A673 (cell line): ENCODE results near the gene GLB1L2. TPM values are rescaled to one million over a fixed set of nuclear protein-coding genes. Genes with fewer than 3 reads are reported as not detected.

Experiments
- BruUV-seq: library from RNA; stranded (reverse); fragments of 400-500 nt; replicated peaks from 2 replicates; lab custom pipeline; 2021; lab: Mats Ljungman, UMichigan
- CTCF ChIA-PET: fragments of 300-600 bp; sonication (Branson Sonifier 250); formaldehyde crosslinking; loops from one replicate; lab custom pipeline; 2022; ENCODE audit warnings: antibody characterized with exemption; lab: Charles Lee
- POLR2A ChIA-PET: fragments of 300-600 bp; sonication (Branson Sonifier 250); formaldehyde crosslinking; loops from one replicate; lab custom pipeline; 2022; ENCODE audit warnings: antibody characterized with exemption; ENCODE audit not compliant: low non-redundant PET; lab: Charles Lee
- DNase-seq: peaks from one replicate; pipeline ENCODE4 v3.0.0-alpha.2; 2015; ENCODE audit warnings: low spot score
- H3K27ac ChIP-seq: fragments of 200-600 bp; sonication (generic); 2 replicates; pipeline ENCODE4 v1.5.1; 2016; ENCODE audit warnings: mixed run types, low read depth, mild to moderate bottlenecking, mixed read lengths, antibody characterized with exemption, low read length; ENCODE audit not compliant: poor library complexity, severe bottlenecking
- H3K27me3 ChIP-seq: fragments of 200-600 bp; sonication (generic); replicated peaks from 2 replicates; pipeline ENCODE4 v1.6.1; 2017; ENCODE audit warnings: mixed run types, low read depth, mild to moderate bottlenecking, mixed read lengths, antibody characterized with exemption, low read length; ENCODE audit not compliant: insufficient read depth, poor library complexity
- H3K36me3 ChIP-seq: fragments of 200-600 bp; sonication (generic); 2 replicates; pipeline ENCODE4 v1.6.1; 2016; ENCODE audit warnings: mixed run types, mild to moderate bottlenecking, mixed read lengths, antibody characterized with exemption, low read length; ENCODE audit not compliant: insufficient read depth, poor library complexity, severe bottlenecking
- H3K4me1 ChIP-seq: fragments of 200-600 bp; sonication (generic); 2 replicates; pipeline ENCODE4 v1.6.1; 2017; ENCODE audit warnings: mixed run types, mild to moderate bottlenecking, mixed read lengths, antibody characterized with exemption, low read length; ENCODE audit not compliant: insufficient read depth, poor library complexity, severe bottlenecking
- H3K4me3 ChIP-seq: fragments of 200-600 bp; sonication (generic); 2 replicates; pipeline ENCODE4 v1.5.1; 2016; ENCODE audit warnings: low read depth, mixed run types, mild to moderate bottlenecking, mixed read lengths, low read length; ENCODE audit not compliant: poor library complexity, severe bottlenecking
- H3K9me3 ChIP-seq: fragments of 200-600 bp; sonication (generic); 2 replicates; pipeline ENCODE4 v1.6.1; 2016; ENCODE audit warnings: mixed run types, low read depth, mild to moderate bottlenecking, mixed read lengths, antibody characterized with exemption, low read length; ENCODE audit not compliant: poor library complexity, severe bottlenecking
- EZH2 ChIP-seq: fragments of 200-600 bp; sonication (generic); IDR thresholded peaks from 2 replicates; pipeline ENCODE4 v1.6.1; 2017; ENCODE audit warnings: borderline replicate concordance, low read depth, mild to moderate bottlenecking, mixed read lengths, antibody characterized with exemption, low read length; ENCODE audit not compliant: poor library complexity, severe bottlenecking
- intact Hi-C: fragments of 100-400 bp; cut with micrococcal nuclease; formaldehyde crosslinking; loops from one replicate; pipeline ENCODE4 v1.10.0; 2022; ENCODE audit not compliant: unreplicated experiment
- total RNA-seq: library from RNA; stranded (reverse); gene quantifications from 2 replicates; pipeline ENCODE4 v1.2.3, GENCODE V29; 2021
- TF ChIP-seq, protein P1 (sequence below): fragments of 300-800, 200-600 bp; sonication (generic); conservative IDR thresholded peaks from 2 replicates; pipeline ENCODE4 v1.5.1; 2017; ENCODE audit warnings: low read depth, mild to moderate bottlenecking, antibody characterized with exemption, low read length, moderate library complexity, mixed read lengths

The GLB1L2 gene
- total RNA-seq, 1 experiment from 2014 or later = 22.6 TPM

DNA sequence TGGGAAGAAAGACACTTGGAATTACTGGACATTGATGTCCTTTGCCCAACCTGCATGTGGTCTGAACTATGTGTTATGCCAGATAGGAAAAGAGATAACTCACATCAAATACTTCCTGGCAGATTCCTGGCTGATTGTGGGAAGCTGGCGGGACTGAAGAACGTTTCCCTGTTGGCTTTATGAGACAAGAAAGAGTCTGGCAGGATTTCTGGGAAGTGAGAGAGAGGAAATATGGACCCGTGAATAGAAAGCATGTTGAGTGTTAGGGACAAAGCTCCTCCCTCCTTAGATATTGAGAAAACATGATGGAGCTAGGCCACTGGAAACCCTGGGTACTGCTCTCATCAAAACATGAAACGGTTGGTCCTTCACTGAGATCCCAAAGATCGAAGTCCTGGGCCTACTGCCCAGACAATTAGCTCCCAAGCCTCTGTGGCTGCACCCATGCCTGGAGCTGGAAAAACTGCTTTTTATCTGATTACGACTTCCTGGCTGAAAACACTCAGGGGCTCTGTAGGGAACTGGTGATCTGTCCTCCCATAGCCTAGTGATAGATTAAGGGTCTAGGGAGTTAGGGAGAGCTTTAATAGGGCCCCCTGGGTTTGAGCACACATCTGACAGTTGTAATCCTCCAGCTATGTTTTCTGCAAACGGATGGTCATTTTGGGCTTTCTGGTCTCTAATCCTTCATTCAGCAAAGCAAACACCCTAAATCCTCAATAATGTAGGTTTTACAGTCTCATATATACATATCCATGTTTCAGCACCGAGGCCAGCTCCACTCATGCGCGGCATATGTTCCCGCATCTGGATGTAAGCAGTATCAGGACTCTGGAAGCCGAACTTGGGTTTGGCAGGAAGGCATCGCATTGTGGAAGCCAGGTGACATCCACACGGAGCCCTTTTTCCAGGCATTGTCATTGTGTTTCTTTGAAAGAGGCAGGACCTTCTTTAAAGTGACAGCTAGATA lies 86.4 kb downstream of the GLB1L2 start:
- peak; percentile 68 for DNase-seq
- H3K4me3 ChIP-seq = no peak overlapping the region
- no peak overlapping the region for H3K27ac ChIP-seq
- CTCF ChIA-PET = no interaction called here
- no peak for TF ChIP-seq EZH2
- TF ChIP-seq, protein P1, sequence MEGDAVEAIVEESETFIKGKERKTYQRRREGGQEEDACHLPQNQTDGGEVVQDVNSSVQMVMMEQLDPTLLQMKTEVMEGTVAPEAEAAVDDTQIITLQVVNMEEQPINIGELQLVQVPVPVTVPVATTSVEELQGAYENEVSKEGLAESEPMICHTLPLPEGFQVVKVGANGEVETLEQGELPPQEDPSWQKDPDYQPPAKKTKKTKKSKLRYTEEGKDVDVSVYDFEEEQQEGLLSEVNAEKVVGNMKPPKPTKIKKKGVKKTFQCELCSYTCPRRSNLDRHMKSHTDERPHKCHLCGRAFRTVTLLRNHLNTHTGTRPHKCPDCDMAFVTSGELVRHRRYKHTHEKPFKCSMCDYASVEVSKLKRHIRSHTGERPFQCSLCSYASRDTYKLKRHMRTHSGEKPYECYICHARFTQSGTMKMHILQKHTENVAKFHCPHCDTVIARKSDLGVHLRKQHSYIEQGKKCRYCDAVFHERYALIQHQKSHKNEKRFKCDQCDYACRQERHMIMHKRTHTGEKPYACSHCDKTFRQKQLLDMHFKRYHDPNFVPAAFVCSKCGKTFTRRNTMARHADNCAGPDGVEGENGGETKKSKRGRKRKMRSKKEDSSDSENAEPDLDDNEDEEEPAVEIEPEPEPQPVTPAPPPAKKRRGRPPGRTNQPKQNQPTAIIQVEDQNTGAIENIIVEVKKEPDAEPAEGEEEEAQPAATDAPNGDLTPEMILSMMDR = no peak
- peaks cover 3% of the 10 kb centered on the region for H3K4me1 ChIP-seq
- no peaks in the 10 kb centered on the region for H3K9me3 ChIP-seq
- intact Hi-C loops = no loop called here
- POLR2A ChIA-PET = no interaction called here
- peaks cover 39% of the 10 kb centered on the region for H3K27me3 ChIP-seq
- no TSS peak for BruUV-seq
- H3K36me3 ChIP-seq = no peaks in the 10 kb centered on the region

DNA sequence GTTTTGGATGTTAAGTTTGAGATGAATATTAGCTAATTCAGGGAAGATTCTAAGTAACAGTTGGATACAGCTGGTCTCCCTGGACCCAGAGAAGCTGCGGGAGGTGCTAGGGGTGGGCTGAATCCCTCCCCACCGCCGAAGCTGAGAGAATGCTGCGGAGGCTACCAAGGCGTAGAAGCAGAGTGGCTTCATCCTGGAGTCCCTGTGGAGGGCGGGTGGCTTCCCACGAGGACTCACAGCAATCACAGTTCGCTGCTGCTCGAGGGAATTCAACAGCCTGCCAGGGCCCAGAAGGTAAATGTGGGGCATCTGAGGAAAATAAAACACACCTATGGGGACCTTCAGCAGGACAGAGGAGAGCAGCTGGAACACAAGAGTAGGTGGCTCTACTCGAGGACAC lies 91.3 kb downstream of the GLB1L2 start:
- DNase-seq = no peak
- intact Hi-C loops = no loop called here
- ChIA-PET CTCF (no interaction called here), POLR2A (no interaction called here)
- Histone ChIP-seq H3K27ac (no peak overlapping the region), H3K27me3 (no peaks in the 10 kb centered on the region), H3K4me1 (no peaks in the 10 kb centered on the region), H3K4me3 (no peak overlapping the region), H3K36me3 (no peaks in the 10 kb centered on the region), H3K9me3 (no peaks in the 10 kb centered on the region)
- no TSS peak for BruUV-seq
- TF ChIP-seq EZH2 = no peak
- TF ChIP-seq, protein P1 = no peak

DNA sequence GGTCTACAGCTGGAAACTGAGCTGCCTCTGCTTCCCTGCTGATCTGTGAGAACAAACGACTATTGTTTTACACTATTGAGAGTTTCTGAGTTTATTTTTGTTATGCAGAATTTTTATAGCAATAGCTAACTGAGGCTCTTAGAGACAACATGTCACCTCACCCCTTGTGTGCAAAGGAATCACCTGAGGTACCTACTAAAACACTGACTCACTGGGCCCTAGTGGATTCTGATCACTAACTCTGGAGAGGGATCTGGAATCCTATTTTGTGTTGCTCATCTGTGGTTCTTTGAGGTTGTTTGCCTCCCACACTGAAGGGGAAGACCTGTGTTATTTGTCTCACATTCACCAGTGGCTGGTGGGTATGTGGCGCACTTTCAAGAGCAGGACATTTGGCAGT lies 93.6 kb downstream of the GLB1L2 start:
- BruUV-seq = no TSS peak
- no peaks in the 10 kb centered on the region for H3K36me3 ChIP-seq
- H3K4me1 ChIP-seq = no peaks in the 10 kb centered on the region
- intact Hi-C loops = no loop called here
- TF ChIP-seq, protein P1 = no peak
- no peak for TF ChIP-seq EZH2
- DNase-seq = no peak
- no peak overlapping the region for H3K4me3 ChIP-seq
- ChIA-PET CTCF (no interaction called here), POLR2A (interaction anchor here (0.6 kb wide), 1 partner anchor 476 kb away, joined by 3 read pairs; no protein-coding TSS in a partner anchor)
- no peaks in the 10 kb centered on the region for H3K9me3 ChIP-seq
- no peaks in the 10 kb centered on the region for H3K27me3 ChIP-seq
- no peak overlapping the region for H3K27ac ChIP-seq

Other genes with a start within 250 kb of the GLB1L2 start
- gene NCAPD3, start 108.0 kb upstream of the GLB1L2 start, total RNA-seq = 120 and 127 TPM in 2 replicates
- 51.3 and 53.3 TPM in 2 replicates for gene VPS26B, start 107.3 kb upstream of the GLB1L2 start, total RNA-seq
- gene THYN1, start 78.6 kb upstream of the GLB1L2 start, total RNA-seq = 57.2 and 60.2 TPM in 2 replicates
- gene ACAD8, start 78.4 kb upstream of the GLB1L2 start, total RNA-seq = 32.3 and 34.8 TPM in 2 replicates
- 0.09 and 0.17 TPM in 2 replicates for gene GLB1L3, start 55.6 kb upstream of the GLB1L2 start, total RNA-seq
- gene B3GAT1, start 80.3 kb downstream of the GLB1L2 start, total RNA-seq = 3.7 and 5.5 TPM in 2 replicates